Neuronal stem cell (in vitro differentiated cells): ENCODE measurements around the gene PEAR1.
A peak's percentile ranks its signal among the peaks of the same experiment; 100 is the strongest.

Source experiments
- DNase-seq: peaks from one replicate; pipeline ENCODE4 v3.0.0-alpha.2; 2013; ENCODE audit warnings: low spot score
- H2AFZ ChIP-seq: one replicate; pipeline ENCODE4 v1.6.1; 2013; ENCODE audit warnings: mild to moderate bottlenecking, low read length, inconsistent platforms
- H2AK5ac ChIP-seq: 2 replicates; pipeline ENCODE4 v1.6.1; 2013; ENCODE audit warnings: low read depth, mild to moderate bottlenecking, inconsistent platforms, low read length, moderate library complexity, mixed read lengths
- H2BK120ac ChIP-seq: 2 replicates; pipeline ENCODE4 v1.6.1; 2013; ENCODE audit warnings: low read depth, mild to moderate bottlenecking, inconsistent platforms, low read length, moderate library complexity, mixed read lengths
- H2BK12ac ChIP-seq: one replicate; pipeline ENCODE4 v1.6.1; 2013; ENCODE audit warnings: low read length, inconsistent platforms
- H2BK15ac ChIP-seq: 2 replicates; pipeline ENCODE4 v1.6.1; 2013; ENCODE audit warnings: mild to moderate bottlenecking, low read length, inconsistent platforms, mixed read lengths
- H2BK5ac ChIP-seq: one replicate; pipeline ENCODE4 v1.6.1; 2013; ENCODE audit warnings: inconsistent platforms, mild to moderate bottlenecking, low read length, moderate library complexity
- H3K14ac ChIP-seq: one replicate; pipeline ENCODE4 v1.6.1; 2013; ENCODE audit warnings: low read length, inconsistent platforms
- H3K18ac ChIP-seq: 2 replicates; pipeline ENCODE4 v1.6.1; 2013; ENCODE audit warnings: low read length, inconsistent platforms
- H3K23ac ChIP-seq: 2 replicates; pipeline ENCODE4 v1.6.1; 2013; ENCODE audit warnings: low read depth, mild to moderate bottlenecking, mixed read lengths, low read length, inconsistent platforms; ENCODE audit not compliant: poor library complexity
- H3K27ac ChIP-seq: replicated peaks from 3 replicates; pipeline ENCODE4 v1.5.1; 2013; ENCODE audit warnings: low read length, inconsistent platforms
- H3K27me3 ChIP-seq, 3 experiments: 2 replicates each; pipeline ENCODE4 v1.6.1; 2013; ENCODE audit warnings: low read length in 3 of 3, mild to moderate bottlenecking in 2 of 3, inconsistent platforms in 1 of 3, low read depth in 1 of 3, mixed read lengths in 1 of 3, moderate library complexity in 1 of 3; ENCODE audit not compliant: control insufficient read depth in 3 of 3, insufficient read depth in 3 of 3
- H3K36me3 ChIP-seq, 2 donors: replicated peaks in 1 of 2; 2 replicates each; pipeline ENCODE4 v1.6.1; 2013; ENCODE audit warnings: low read length in 2 of 2; ENCODE audit not compliant: control insufficient read depth in 2 of 2, insufficient read depth in 2 of 2
- H3K4ac ChIP-seq: 2 replicates; pipeline ENCODE4 v1.6.1; 2013; ENCODE audit warnings: inconsistent platforms, mild to moderate bottlenecking, low read length, moderate library complexity
- H3K4me1 ChIP-seq, 2 donors: 1 replicate in 1 of 2; 2 replicates in 1 of 2; pipeline ENCODE4 v1.6.1; 2013; ENCODE audit warnings: low read length in 2 of 2, low read depth in 1 of 2; ENCODE audit not compliant: control insufficient read depth in 2 of 2, insufficient read depth in 1 of 2
- H3K4me2 ChIP-seq: one replicate; pipeline ENCODE4 v1.6.1; 2013; ENCODE audit warnings: mild to moderate bottlenecking, low read length, inconsistent platforms; ENCODE audit not compliant: insufficient read depth, poor library complexity, severe bottlenecking
- H3K4me3 ChIP-seq, 2 donors: 2 replicates each; pipeline ENCODE4 v1.5.1; 2013; ENCODE audit warnings: low read length in 2 of 2, mild to moderate bottlenecking in 2 of 2, inconsistent platforms in 1 of 2, moderate library complexity in 1 of 2
- H3K79me1 ChIP-seq: one replicate; pipeline ENCODE4 v1.6.1; 2013; ENCODE audit warnings: low read depth, mild to moderate bottlenecking, inconsistent platforms, low read length, moderate library complexity
- H3K9ac ChIP-seq: one replicate; pipeline ENCODE4 v1.6.1; 2013; ENCODE audit warnings: mild to moderate bottlenecking, low read depth, low read length, inconsistent platforms; ENCODE audit not compliant: poor library complexity
- H3K9me3 ChIP-seq, 2 donors: replicated peaks in 1 of 2; 2 replicates each; pipeline versions ENCODE3 to v1.6.1; 2013; ENCODE audit warnings: low read length in 2 of 2, mild to moderate bottlenecking in 2 of 2, inconsistent platforms in 1 of 2, low read depth in 1 of 2, mixed read lengths in 1 of 2, moderate library complexity in 1 of 2; ENCODE audit not compliant: control insufficient read depth in 2 of 2, insufficient read depth in 1 of 2
- H4K8ac ChIP-seq: one replicate; pipeline ENCODE4 v1.6.1; 2013; ENCODE audit warnings: low read depth, mild to moderate bottlenecking, inconsistent platforms, low read length, moderate library complexity
- H4K91ac ChIP-seq: one replicate; pipeline ENCODE4 v1.6.1; 2013; ENCODE audit warnings: low read length, low read depth, mild to moderate bottlenecking, inconsistent platforms; ENCODE audit not compliant: poor library complexity
- WGBS, 2 donors: extraction: QIAGEN DNeasy Blood & Tissue Kit; methylation state at CpG; one replicate each; pipeline ENCODE4 v1.1.7; 2013; ENCODE audit warnings: missing lambda C conversion rate in 2 of 2, mixed read lengths in 1 of 2; ENCODE audit not compliant: insufficient read length in 2 of 2, insufficient replicate concordance in 1 of 2; ENCODE audit errors: extremely low coverage in 2 of 2; 5-methylcytosine and 5-hydroxymethylcytosine counted together

PEAR1 gene

GRCh38 chr1:156923670-156924477 is 30.4 kb downstream of the PEAR1 start:
- H3K9me3 ChIP-seq = peaks cover 2 to 3% of the 10 kb centered on the region in 2 donors
- peak overlapping the region; percentile 70 for H3K18ac ChIP-seq
- no peak for DNase-seq
- no CpG with 5 or more reads among the region's 64 CpGs for WGBS, 2 donors
- H3K27ac ChIP-seq = no peak overlapping the region
- H2AFZ ChIP-seq = peak overlapping the region; percentile 69
- H4K8ac ChIP-seq = no peak overlapping the region
- H3K4me1 ChIP-seq = peaks cover 6 to 7% of the 10 kb centered on the region in 2 donors
- peak overlapping the region; percentile 73 for H2BK15ac ChIP-seq
- H2AK5ac ChIP-seq = peak overlapping the region; percentile 70
- peaks cover 55 to 97% (median 81%) of the 10 kb centered on the region in 3 experiments for H3K27me3 ChIP-seq
- no peaks in the 10 kb centered on the region for H3K79me1 ChIP-seq
- H3K36me3 ChIP-seq = no peaks in the 10 kb centered on the region
- no peak overlapping the region for H3K4ac ChIP-seq
- H3K9ac ChIP-seq = peak overlapping the region; percentile 35
- H4K91ac ChIP-seq = no peak overlapping the region
- no peak overlapping the region for H3K14ac ChIP-seq
- H2BK5ac ChIP-seq = no peak overlapping the region
- H3K4me3 ChIP-seq = peak overlapping the region in 1 of 2 donors; percentile 63
- H2BK12ac ChIP-seq = no peak overlapping the region
- peak overlapping the region; percentile 52 for H3K23ac ChIP-seq
- no peak overlapping the region for H2BK120ac ChIP-seq
- H3K4me2 ChIP-seq = peak overlapping the region; percentile 64

DNA sequence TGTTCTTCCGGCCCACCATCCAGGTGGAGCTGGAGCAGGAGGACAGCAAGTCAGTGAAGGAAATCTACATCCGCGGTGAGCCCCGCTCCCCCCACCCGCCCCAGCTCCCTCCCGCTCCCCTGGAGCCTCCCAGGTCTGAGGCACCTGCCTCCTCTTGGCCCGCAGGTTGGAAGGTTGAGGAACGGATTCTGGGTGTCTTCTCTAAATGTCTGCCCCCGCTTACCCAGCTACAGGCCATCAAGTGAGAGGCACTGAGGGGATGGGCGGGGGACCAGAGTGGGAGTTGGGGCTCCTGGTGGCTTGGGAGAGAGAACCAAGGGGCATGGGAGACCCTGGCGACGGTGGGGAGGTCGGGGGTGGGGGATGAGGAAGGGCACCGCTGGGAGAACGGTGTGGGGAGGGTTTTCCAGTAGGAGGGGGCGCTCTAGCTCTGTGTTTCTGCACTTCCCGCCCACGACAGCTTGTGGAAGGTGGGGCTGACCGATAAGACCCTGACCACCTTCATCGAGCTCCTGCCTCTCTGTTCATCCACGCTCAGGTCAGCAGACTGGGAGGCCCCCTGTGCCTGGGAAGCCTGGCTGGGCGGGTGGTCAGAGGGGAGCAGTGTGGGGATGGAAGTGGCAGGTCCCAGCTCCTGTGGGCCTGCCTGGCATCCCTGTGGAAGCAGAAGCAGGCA is 31.1 kb downstream of the PEAR1 start:
- no peak overlapping the region for H2BK5ac ChIP-seq
- H3K79me1 ChIP-seq = no peaks in the 10 kb centered on the region
- peaks cover 6 to 7% of the 10 kb centered on the region in 2 donors for H3K4me1 ChIP-seq
- peak overlapping the region; percentile 68 for H3K23ac ChIP-seq
- H3K36me3 ChIP-seq = no peaks in the 10 kb centered on the region
- H4K91ac ChIP-seq = no peak overlapping the region
- H2BK120ac ChIP-seq = no peak overlapping the region
- H3K18ac ChIP-seq = peak overlapping the region; percentile 70
- H2BK12ac ChIP-seq = no peak overlapping the region
- no peak overlapping the region for H3K4me2 ChIP-seq
- H3K14ac ChIP-seq = peak overlapping the region; percentile 14
- H3K9ac ChIP-seq = no peak overlapping the region
- peak overlapping the region; percentile 57 for H3K4ac ChIP-seq
- peaks cover 55 to 99% (median 87%) of the 10 kb centered on the region in 3 experiments for H3K27me3 ChIP-seq
- peak overlapping the region; percentile 69 for H2AFZ ChIP-seq
- no peak overlapping the region for H3K27ac ChIP-seq
- H2BK15ac ChIP-seq = peak overlapping the region; percentile 73
- WGBS, 2 donors = no CpG with 5 or more reads among the region's 22 CpGs
- H3K4me3 ChIP-seq = no peak overlapping the region
- no peak for DNase-seq
- H2AK5ac ChIP-seq = peak overlapping the region; percentile 70
- H3K9me3 ChIP-seq = peaks cover 2 to 3% of the 10 kb centered on the region in 2 donors
- no peak overlapping the region for H4K8ac ChIP-seq

DNA sequence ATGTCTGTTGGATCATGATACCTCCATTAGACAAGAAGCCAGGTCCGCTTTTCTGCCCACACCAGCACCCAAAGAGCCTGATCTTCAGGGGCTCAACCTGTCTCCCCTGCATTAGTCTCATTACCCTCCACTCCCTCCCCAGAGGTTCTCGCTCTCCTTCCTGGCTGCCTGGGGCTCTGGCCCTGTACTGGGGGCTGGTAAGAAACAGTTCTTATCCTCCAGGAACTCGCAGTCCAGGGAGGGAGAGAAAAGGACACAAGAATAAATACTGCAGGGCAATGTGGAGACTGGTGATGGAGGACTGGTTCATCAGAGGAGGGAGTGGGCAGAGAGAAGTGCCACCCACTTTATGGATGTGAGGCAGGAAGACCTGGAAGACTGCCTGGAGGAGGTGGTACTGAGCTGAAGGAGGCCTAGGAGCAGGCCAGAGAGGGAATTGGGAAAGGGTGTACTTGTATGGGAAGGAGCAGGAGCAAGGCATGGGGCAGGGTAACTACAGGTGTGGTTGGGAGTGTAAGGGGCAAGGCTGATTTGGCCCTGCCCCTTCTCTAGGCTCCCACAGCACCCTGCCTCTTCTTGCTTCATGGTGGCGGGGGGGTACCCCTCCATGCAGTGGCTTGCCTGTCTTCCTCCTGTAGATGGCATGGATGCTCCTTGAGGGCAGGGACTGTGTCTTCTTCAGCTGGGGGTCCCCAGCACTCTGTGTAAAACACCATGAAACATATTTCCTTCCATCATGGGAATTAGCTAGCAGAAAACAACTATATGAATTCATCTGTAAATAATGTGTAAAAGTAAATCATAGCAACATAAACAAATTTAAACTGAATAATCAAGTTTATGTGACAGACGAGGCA is 31.9 kb downstream of the PEAR1 start:
- Histone ChIP-seq H3K18ac (no peak overlapping the region), H2AK5ac (no peak overlapping the region), H4K91ac (no peak overlapping the region), H3K14ac (peak overlapping the region; percentile 14), H3K4me2 (no peak overlapping the region), H4K8ac (no peak overlapping the region), H2BK5ac (no peak overlapping the region), H3K36me3 (no peaks in the 10 kb centered on the region), H2BK15ac (no peak overlapping the region), H3K4me1 (peaks cover 5% of the 10 kb centered on the region in 2 donors), H3K27ac (no peak overlapping the region), H2AFZ (no peak overlapping the region), H2BK120ac (no peak overlapping the region), H3K9me3 (peaks cover 2 to 3% of the 10 kb centered on the region in 2 donors), H3K79me1 (no peaks in the 10 kb centered on the region), H3K4ac (peak overlapping the region; percentile 57), H3K9ac (no peak overlapping the region), H3K23ac (peak overlapping the region; percentile 68), H2BK12ac (no peak overlapping the region), H3K4me3 (no peak overlapping the region), H3K27me3 (peaks cover 52 to 94% (median 82%) of the 10 kb centered on the region in 3 experiments)
- DNase-seq = no peak
- no CpG with 5 or more reads among the region's 5 CpGs for WGBS, 2 donors
